ENCODE data around the gene TRIM52.
A peak's percentile ranks its signal among the peaks of the same experiment; 100 is the strongest.

- TF ChIP-seq, protein P1, sequence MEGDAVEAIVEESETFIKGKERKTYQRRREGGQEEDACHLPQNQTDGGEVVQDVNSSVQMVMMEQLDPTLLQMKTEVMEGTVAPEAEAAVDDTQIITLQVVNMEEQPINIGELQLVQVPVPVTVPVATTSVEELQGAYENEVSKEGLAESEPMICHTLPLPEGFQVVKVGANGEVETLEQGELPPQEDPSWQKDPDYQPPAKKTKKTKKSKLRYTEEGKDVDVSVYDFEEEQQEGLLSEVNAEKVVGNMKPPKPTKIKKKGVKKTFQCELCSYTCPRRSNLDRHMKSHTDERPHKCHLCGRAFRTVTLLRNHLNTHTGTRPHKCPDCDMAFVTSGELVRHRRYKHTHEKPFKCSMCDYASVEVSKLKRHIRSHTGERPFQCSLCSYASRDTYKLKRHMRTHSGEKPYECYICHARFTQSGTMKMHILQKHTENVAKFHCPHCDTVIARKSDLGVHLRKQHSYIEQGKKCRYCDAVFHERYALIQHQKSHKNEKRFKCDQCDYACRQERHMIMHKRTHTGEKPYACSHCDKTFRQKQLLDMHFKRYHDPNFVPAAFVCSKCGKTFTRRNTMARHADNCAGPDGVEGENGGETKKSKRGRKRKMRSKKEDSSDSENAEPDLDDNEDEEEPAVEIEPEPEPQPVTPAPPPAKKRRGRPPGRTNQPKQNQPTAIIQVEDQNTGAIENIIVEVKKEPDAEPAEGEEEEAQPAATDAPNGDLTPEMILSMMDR (IDR thresholded peaks at IDR 0.05; ENCODE audit: low read depth, low read length, poor library complexity, severe bottlenecking) = peak; percentile 36
- no peak for TF ChIP-seq EZH2phosphoT487 (IDR thresholded peaks at IDR 0.05; ENCODE audit: borderline replicate concordance, low read length)
These were observed 49.7 kb downstream of the TRIM52 start for GRCh38 chr5:181211208-181211607.
